UCSD-AML1 (cell line): ENCODE results near the gene FBXL16.

ENCODE experiments used
- DNase-seq: peaks from one replicate; lab custom pipeline; 2025; ENCODE audit not compliant: unreplicated experiment; lab: John Stamatoyannopoulos, UW

FBXL16 gene

DNA sequence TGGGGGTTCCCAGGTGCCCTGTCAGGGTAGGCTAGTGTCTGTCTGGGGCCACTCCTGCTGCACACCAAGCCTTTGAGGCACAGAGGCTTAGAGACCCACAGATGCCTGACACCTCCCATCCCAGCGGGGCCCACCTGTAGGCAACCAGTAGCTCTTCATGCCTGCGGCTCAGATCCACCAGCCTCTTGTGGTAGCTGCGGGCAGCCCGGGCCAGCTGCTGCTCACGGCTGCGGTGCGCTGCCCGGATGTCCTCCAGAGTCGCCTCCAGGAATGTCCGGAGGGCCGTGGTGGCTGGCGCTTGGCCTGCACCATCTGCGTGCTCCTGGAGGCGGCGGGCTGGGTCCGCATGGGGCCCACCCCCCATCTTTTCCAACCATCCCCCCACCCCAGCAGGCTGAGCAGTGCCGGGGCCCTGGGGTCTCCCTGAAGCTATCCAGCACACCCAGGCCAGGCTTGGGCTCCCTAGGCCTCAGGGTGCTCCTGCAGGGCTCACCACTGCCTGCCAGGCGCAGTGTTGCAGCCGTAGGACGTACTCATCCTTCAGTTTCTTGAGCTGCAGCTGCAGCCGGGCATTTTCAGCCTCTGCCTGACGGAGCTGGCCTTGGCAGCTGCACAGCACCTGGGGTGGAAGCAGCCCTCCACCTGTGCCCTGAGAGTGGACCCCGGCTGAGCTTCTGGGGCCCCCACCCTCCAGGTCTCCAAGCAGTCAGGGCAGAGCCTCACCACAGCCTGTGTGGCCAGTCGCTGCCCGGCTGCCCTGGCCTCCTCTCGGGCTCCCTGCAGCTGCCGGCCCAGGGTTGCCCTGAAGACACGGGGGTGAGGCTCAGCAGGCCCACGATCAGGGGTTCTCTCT, 18.8 kb upstream of the FBXL16 start:
- DNase-seq: no peak

DNA sequence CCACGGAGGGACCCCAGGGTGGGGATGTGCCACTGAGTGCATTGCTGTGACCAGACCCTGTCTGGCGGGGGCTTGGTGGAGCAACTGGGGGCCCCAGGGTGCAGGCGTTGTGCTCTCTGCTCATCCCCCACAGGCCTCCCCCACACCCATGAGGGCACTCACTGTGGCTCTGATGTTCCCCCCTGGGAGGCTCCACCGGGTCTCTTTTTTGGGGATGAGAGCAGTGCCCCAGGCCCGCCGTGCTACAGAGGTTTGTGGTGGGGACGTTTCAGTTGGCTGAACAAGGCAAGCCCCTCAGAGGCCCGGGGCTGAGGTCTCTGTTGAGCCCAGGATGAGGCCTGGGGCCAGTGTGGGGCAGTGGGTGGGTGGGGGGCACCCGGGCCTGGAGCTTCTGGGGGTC, 18.1 kb upstream of the FBXL16 start:
- no peak for DNase-seq

DNA sequence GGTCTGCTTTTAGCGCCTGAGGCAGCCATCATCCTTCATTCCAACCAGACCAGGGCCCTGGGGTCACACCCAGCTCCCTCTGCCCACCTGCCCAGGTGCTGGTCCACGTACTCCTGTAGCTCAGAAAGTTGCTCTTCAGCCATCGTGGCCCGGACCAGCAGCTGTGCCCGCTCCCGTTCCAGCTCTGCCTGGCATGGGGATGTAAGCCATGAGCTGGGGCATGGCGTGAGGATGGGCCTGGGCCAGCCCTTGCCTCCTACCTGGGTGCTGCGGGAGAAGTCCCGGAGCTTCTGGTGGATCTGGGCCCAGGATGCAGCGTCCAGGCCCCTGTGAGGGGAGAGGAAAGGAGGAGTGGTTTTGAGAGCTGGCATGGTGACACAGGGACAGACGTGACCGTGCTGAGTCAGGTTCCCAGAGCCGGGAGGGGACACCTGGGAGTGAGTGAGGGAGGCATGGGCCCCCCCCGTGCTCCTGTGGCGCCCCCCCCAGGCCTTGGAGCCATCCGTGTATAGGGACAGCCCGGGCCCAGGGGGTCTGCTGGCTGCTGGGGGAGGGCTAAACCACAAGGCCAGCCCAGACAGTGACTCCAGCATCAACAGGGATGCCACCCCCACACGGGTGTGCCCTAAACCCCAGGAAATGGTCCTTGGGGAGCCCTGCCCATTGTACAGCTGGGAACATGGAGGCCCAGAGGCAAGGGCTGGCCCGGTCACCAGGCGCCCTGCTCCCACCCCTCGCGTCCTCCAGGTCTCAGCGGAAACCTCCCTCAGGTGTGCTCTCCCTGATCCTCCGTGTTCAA, 17.4 kb upstream of the FBXL16 start:
- DNase-seq: no peak

DNA sequence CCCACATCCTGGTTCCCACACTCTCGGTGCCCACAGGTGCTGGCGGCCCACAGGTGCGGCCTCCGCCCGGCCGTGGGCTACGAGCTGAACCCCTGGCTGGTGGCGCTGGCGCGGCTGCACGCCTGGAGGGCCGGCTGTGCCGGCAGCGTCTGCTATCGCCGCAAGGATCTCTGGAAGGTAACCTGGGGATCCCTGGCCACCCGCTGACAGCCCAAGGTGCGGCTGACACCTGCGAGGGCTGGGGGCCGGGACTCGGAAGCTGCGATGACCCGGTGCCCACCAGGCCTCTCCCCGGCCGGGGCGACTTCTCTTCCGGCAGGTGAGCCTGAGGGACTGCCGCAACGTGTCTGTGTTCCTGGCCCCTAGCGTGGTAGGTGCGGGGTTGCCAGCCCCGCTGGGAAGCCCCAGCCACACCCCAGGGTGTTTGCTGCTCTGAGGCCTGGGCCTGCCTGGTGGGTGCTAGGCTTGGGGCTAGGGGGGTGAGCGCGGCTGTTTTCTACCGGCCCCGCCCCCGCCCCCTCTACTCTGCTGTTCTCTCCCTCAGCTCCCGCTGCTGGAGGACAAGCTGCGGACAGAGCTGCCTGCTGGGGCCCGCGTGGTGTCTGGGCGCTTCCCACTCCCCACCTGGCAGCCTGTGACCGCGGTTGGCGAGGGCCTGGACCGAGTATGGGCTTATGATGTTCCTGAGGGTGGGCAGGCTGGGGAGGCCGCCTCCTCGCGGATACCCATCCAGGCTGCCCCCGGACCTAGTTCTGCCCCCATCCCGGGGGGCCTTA, 16.4 kb upstream of the FBXL16 start:
- DNase-seq: no peak

DNA sequence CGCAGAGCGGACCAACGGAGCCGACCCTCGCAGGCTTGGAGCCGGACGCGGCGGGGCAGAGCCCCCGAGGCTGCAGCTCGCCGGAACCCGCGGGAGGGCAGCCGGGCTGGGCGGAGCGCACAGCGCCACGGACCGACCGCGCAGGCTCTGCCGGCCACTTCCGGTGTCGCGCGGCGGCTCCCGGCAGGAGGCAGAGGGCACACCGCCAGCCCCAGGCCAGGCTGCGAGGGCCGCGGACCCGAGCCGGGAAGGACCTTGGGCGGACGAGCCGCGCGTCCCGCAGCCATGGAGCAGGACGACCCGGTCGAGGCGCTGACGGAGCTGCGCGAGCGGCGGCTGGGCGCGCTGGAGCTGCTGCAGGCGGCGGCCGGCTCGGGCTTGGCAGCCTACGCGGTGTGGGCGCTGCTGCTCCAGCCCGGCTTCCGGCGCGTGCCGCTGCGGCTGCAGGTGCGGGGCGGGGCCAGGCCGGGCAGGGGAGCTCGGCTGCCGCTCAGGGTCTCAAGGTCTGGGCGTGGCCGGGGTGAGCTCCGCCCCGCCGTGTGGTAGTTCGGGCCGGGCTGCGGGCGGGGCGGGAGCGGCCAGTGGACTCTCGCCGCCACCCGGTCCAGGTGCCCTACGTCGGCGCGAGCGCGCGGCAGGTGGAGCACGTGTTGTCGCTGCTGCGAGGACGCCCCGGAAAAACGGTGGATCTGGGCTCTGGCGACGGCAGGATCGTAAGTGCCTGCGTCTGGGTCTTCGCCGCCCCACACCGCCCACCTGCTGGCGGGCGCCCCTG, 15.6 kb upstream of the FBXL16 start, which contains the start of gene ANTKMT:
Gene ANTKMT, plus strand, starts transcription at position 157 of the 775 bp plus-strand sequence. Its CDS starts 129 bp downstream, at position 286.
- DNase-seq: peak; percentile 85

DNA sequence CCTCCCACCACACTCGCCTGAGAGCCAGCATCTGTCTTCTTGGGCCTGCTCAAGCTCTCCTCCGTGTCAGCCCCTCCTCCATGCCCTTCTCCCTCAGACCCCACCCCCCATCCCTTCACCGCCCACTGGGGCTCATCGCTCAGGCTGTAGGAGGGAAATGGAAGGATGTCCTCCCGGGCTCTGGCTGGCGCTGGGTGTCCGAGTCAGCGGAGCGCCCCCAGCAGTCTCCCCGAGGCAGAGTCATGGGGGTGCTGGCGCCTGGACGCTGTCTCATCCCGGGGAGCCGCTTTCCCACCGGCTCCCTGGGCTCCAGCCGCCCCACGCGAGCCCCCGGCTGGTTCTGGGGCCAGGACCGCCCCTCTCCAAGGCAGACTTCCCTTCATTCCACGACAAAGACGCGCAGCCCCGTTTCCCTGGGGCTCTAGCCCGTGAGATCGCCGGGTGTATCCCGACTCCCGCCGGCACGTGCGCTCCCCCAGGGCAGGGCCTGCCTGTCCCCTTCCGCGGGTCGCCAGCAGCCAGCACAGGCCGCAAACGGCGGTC, 14.9 kb upstream of the FBXL16 start:
- DNase-seq: peak; percentile 79

DNA sequence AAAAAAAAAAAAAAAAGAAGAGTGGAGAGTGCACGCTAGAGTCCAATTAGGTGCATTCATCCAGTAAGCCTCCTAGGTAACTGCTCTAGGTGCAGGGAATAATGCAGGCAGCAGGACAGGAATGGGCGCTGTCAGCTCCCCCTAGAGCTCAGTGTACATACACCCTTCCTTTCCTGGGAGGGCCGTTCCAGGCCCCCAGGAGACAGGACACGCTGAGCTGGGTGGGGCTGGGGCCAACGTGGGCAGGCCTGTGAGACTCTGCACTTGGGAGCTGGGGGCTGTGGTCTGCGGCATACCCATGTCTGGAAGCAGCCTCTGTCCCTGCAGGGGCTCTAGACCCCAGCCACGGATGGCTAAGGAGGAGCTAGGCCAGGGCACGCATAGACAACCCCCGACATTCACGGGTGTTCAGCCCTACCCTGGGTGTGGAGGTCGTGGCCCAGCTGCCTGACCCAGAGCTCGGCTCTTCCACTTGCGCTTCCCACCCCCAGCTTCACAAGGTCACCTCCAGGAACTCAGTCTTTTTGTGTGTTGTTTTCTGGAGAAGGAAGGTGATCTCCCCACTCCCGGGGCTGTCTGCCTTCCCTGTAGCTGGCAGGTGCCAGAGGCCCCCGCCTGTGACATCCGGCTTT, 14.3 kb upstream of the FBXL16 start:
- peak; percentile 64 for DNase-seq

DNA sequence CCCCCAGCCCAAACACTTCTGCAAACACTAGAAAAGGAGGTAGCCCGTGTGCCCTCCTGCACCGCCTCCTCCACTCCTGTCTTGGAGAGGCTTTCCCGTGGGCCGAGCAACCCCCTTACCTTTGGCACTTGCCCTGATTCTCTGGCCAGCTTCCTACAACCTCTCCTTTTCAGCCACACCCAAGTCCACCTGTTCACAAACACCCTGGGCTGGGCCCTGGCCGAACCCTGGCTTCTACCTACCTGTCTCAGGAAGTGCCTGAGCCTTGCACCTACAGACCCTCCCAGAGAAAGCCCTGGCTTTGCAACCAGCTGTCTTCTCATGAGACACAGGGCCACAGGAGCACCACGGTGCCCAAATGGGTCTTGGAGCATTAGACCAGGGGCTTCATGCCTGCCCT, 13.3 kb upstream of the FBXL16 start:
- DNase-seq: no peak

DNA sequence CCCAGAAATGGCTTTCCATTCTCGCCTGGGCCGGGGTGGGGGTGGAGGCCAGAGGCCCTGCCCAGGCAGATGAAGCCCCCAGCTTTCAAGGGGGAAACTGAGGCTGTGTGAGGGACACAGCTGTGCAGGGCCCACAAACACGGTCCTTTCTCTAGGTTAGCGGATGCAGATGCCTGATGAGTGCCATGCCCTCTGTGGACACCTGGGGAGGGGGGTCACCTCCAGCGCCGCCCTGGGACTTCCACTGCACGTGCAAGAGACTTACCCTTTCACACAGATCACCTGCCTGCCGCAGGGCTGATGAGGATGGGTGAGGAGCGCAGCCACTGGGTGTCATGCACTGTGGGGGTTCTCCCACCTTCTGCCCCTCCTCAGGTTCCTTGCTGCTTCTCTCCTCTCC, 12.8 kb upstream of the FBXL16 start:
- no peak for DNase-seq

DNA sequence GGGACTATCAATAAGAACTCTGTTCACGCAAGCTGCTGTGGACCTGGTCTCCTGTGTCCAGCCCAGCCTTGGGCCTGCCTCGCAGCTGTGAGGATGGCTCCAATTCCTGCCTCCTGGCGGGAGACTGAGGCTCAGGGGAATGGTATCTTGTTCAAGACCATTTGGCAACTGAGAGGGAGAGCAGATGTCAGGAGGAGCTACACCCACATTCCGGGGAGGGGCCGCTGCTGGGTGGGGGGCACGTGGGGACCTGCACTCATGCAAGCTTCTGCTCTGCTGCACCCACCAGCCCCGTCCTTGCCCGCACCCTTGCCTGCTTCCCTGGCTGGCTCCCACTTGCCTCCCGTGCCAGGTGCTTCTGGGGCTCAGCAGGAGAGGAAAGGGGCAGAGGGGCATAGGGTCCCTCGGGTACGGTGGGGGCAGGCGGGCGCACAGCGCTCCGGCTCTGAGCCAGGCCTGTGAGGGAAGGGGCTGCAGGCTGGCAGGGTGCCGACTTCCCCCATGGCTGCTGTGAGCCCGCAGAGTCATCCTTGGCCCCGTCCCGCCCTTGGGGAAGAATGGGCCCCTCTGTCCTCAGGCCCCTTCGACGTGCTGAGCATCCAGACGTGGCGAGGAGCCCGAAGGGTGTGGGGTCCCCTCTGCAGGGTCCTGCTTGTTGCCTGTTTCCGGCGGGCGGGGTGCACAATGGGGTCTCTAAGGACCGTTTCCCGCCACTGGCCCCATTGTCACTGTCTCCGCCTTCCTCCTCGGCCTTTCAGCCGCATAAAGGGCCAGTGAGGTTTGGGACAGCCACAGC, 12.0 kb upstream of the FBXL16 start:
- no peak for DNase-seq

DNA sequence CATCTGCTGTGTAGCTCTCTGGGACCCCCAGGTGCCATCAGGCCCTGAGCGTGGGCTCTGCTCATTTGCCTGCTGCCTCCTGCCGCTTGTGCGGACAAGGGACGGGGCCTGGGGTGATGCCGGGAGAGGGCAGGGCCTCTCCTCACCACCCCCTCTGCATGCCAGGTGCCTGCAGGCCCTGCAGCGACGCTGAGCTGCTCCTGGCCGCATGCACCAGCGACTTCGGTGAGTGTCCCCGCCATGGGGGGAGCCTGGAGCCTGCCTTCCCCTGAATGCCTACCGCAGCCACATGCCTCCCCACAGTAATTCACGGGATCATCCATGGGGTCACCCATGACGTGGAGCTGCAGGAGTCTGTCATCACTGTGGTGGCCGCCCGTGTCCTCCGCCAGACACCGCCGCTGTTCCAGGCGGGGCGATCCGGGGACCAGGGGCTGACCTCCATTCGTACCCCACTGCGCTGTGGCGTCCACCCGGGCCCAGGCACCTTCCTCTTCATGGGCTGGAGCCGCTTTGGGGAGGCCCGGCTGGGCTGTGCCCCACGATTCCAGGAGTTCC, 11.2 kb upstream of the FBXL16 start:
- DNase-seq: no peak

DNA sequence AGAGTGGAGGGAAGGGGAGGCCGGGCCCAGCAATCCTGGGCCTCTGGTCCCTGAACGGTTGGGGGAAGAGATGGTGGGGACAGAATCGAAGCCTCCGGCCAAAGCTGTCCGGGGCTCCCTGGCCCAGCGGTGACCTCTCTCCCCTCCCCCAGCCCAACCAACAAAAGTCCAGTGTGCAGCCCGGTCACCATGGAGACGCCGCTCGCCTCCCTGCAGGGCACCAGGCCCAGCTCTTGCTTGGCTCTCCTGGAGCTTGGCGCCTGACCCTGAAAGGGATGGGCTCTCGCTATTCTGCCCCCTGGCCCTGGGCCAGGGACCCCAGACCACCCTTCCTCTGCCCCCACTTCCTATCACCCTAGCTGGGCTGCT, 10.6 kb upstream of the FBXL16 start:
- no peak for DNase-seq

DNA sequence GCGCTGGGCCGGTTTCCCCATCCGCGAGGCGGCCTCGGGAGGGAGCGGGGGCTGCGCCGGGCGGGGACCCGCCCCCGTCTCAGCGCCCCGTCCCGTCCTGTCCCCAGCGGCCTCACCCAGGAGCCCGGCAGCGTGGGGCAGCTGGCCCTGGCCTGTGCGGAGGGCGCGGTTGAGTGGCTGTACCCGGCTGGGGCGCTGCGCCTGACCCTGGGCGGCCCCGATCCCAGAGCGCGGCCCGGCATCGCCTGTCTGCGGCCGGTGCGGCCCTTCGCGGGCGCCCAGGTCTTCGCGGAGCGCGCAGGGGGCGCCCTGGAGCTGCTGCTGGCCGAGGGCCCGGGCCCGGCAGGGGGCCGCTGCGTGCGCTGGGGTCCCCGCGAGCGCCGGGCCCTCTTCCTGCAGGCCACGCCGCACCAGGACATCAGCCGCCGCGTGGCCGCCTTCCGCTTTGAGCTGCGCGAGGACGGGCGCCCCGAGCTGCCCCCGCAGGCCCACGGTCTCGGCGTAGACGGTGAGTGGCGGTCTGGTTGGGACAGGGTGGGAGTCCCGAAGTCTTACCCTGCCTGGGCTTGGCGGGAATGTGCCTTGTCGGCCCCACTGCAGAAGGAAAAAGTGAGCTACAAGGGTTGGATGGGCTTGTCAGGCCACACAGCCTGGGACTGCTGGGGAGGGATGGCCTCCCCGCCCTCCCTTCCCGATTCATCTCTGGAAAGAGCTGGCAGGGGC, 10.0 kb upstream of the FBXL16 start:
- DNase-seq: peak; percentile 43

DNA sequence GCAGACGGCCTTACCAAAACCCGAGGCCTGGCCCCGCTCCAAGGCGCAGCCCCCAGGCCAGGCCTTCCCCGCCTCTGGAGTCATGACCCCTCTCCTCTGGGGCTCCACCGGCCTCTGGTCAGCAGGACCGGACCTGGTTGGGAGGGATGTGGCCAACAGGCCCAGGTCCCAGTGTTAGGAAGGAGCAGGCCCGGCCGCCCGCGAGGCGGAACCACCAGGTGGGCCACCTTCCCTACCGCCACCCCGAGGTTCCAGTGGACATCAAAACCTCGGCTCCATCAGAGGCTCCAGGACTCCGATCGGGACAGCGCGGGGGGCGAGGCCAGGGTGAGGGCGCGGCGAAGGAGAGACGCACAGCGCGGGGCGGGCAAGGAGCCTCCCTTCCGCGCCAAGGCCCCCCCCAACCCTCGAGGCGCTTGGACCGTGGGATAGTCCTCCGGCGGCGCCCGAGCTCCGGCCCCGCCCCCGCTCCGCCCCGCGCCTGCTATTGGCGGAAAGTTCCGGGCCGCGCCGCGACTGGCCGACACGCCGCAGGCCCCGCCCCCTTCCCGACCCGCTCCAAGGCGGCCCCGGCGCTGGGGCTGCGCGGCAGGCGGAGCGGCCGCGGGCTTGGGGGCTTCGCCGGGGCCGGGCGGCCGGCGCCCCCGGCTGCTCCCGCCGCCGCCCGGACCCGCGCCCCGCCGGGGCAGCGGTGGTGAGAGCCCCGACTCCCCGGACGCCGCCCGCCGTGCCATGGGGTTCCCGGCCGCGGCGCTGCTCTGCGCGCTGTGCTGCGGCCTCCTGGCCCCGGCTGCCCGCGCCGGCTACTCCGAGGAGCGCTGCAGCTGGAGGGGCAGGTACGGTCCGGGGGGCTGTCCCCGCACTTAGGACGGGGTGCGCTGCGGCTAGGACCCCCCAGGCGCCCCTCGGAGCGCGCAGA, 9.2 kb upstream of the FBXL16 start, which contains the start of gene METRN:
Gene METRN, plus strand, starts transcription at position 561 of the 919 bp plus-strand sequence. Its CDS starts 172 bp downstream, at position 733.
- DNase-seq: peak; percentile 88

DNA sequence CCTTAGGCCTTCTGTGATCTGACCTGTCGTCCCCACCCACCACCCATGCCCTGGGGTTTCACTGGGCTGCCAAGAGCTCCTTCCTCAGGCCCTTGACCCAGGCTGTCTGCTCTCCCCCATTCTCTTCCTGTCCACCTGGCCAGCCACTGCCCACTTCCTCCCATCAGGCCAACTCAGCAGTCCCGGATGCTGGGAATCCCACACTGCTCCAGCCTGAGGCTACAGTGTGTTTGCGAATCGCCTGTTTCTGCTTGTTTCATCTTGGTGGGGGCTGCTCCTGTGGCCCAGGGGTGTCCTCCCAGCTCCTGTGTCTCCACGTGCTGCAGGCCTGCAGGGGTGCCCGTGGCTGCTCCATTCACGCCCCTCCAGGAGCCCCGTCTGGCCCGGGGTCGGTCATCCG, 8.5 kb upstream of the FBXL16 start:
- DNase-seq: peak; percentile 27

DNA sequence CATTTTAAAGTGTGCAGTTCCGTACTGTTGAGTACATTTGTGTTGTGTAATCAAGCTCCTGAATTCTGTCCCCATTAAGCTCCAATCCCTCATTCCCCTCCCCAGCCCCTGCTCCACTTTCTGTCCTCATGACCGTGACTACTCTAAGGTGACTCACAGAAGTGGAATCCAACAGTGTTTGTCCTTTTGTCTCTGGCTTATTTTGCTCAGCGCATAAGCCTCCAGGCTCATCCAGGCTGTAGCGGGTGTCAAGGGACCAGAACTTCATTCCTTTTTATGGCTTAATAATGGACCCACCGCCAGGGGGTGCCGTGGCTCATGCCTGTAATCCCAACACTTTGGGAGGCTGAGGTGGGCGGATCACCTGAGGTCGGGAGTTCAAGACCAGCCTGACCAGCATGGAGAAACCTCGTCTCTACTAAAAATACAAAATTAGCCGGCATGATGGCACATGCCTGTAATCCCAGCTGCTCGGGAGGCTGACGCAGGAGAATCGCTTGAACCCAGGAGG, 7.2 kb upstream of the FBXL16 start:
- peak; percentile 63 for DNase-seq
